Measurements from ENCODE around the gene TUBG1. TPM values are rescaled to one million over a fixed set of nuclear protein-coding genes. Genes with fewer than 3 reads are reported as not detected.

Gene TUBG1
- total RNA-seq (2014; rRNA removed; shearing (Covaris generic); ENCODE audit: low replicate concordance) = 27.4 and 47.6 TPM in 2 replicates

- Histone ChIP-seq H3K4me1 (ENCODE audit: low read length) (peaks cover 31% of the 10 kb centered on the region), H3K79me2 (ENCODE audit: low read length) (peaks cover 58% of the 10 kb centered on the region), H2AFZ (ENCODE audit: low read length) (peak within 1 kb of the TSS; percentile 97), H3K27me3 (ENCODE audit: low read length) (no peaks in the 10 kb centered on the region), H3K9me3 (ENCODE audit: low read length) (no peaks in the 10 kb centered on the region), H3K4me2 (ENCODE audit: low read depth, low read length, poor library complexity, severe bottlenecking) (peak within 1 kb of the TSS; percentile 99), H3K9me2 (replicated peaks; ENCODE audit: insufficient read depth, low read length) (no peaks in the 10 kb centered on the region), H3K9ac (ENCODE audit: low read length) (peak within 1 kb of the TSS; percentile 95), H3K4me3 (ENCODE audit: low read length) (peak within 1 kb of the TSS; percentile 98), H4K20me1 (ENCODE audit: insufficient read depth, low read depth, low read length) (no peaks in the 10 kb centered on the region), H3K36me3 (ENCODE audit: insufficient read depth, low read length) (peaks cover 7% of the 10 kb centered on the region; the same call in 1 of the 2 replicates), H3K27ac (ENCODE audit: low read length) (peak within 1 kb of the TSS; percentile 56)
- peak; percentile 99 for DNase-seq
Measured at GRCh38 chr17:42609182-42609813, at the start of gene TUBG1, which contains the start of gene RETREG3. TSS of gene TUBG1 (plus strand) at chr17:42609683. CDS start at chr17:42609738, 55 bp downstream. TSS of gene RETREG3 (minus strand) at chr17:42609374. CDS start at chr17:42609324, 50 bp downstream.

GRCh38 chr17:42560246-42560645 lies 49.2 kb upstream of the TUBG1 start:
- H3K4me1 ChIP-seq (ENCODE audit: low read length) = peaks cover 30% of the 10 kb centered on the region
- no peak overlapping the region for H3K4me2 ChIP-seq (ENCODE audit: low read depth, low read length, poor library complexity, severe bottlenecking)
- H3K9me3 ChIP-seq (ENCODE audit: low read length) = no peaks in the 10 kb centered on the region
- no peak for DNase-seq
- no peak overlapping the region for H2AFZ ChIP-seq (ENCODE audit: low read length)
- H3K9me2 ChIP-seq (replicated peaks; ENCODE audit: insufficient read depth, low read length) = no peaks in the 10 kb centered on the region
- H3K27ac ChIP-seq (ENCODE audit: low read length) = no peak overlapping the region
- H3K36me3 ChIP-seq (ENCODE audit: insufficient read depth, low read length) = peaks cover 2% of the 10 kb centered on the region; the same call in 1 of the 2 replicates
- no peak overlapping the region for H3K4me3 ChIP-seq (ENCODE audit: low read length)
- H3K27me3 ChIP-seq (ENCODE audit: low read length) = no peaks in the 10 kb centered on the region
- H3K9ac ChIP-seq (ENCODE audit: low read length) = no peak overlapping the region
- peaks cover 33% of the 10 kb centered on the region for H3K79me2 ChIP-seq (ENCODE audit: low read length)
- no peaks in the 10 kb centered on the region for H4K20me1 ChIP-seq (ENCODE audit: insufficient read depth, low read depth, low read length)

- Histone ChIP-seq H3K4me2 (ENCODE audit: low read depth, low read length, poor library complexity, severe bottlenecking) (peak within 1 kb of the TSS; percentile 93), H3K9me2 (replicated peaks; ENCODE audit: insufficient read depth, low read length) (no peaks in the 10 kb centered on the region), H3K4me1 (ENCODE audit: low read length) (peaks cover 27% of the 10 kb centered on the region), H3K9me3 (ENCODE audit: low read length) (no peaks in the 10 kb centered on the region), H3K27me3 (ENCODE audit: low read length) (no peaks in the 10 kb centered on the region), H3K36me3 (ENCODE audit: insufficient read depth, low read length) (peaks cover 15% of the 10 kb centered on the region; the same call in 1 of the 2 replicates), H3K79me2 (ENCODE audit: low read length) (peaks cover 31% of the 10 kb centered on the region), H3K4me3 (ENCODE audit: low read length) (peak within 1 kb of the TSS; percentile 91), H2AFZ (ENCODE audit: low read length) (peak within 1 kb of the TSS; percentile 87), H3K27ac (ENCODE audit: low read length) (peak within 1 kb of the TSS; percentile 69), H3K9ac (ENCODE audit: low read length) (peak within 1 kb of the TSS; percentile 96), H4K20me1 (ENCODE audit: insufficient read depth, low read depth, low read length) (no peaks in the 10 kb centered on the region)
- DNase-seq = peak; percentile 98
Measured at GRCh38 chr17:42561897-42562387, 47.5 kb upstream of the TUBG1 start, which contains the start of gene COASY. TSS of gene COASY (plus strand) at chr17:42562148. CDS start at chr17:42562623, 475 bp downstream.

GRCh38 chr17:42562388-42563142 lies 46.9 kb upstream of the TUBG1 start:
- Histone ChIP-seq H3K36me3 (ENCODE audit: insufficient read depth, low read length) (peaks cover 15% of the 10 kb centered on the region; the same call in 1 of the 2 replicates), H3K27ac (ENCODE audit: low read length) (peak overlapping the region; percentile 69), H3K27me3 (ENCODE audit: low read length) (no peaks in the 10 kb centered on the region), H4K20me1 (ENCODE audit: insufficient read depth, low read depth, low read length) (no peaks in the 10 kb centered on the region), H3K9ac (ENCODE audit: low read length) (peak overlapping the region; percentile 96), H3K79me2 (ENCODE audit: low read length) (peaks cover 37% of the 10 kb centered on the region), H2AFZ (ENCODE audit: low read length) (no peak overlapping the region; the same call in 1 of the 2 replicates), H3K9me3 (ENCODE audit: low read length) (no peaks in the 10 kb centered on the region), H3K4me1 (ENCODE audit: low read length) (peaks cover 28% of the 10 kb centered on the region), H3K4me2 (ENCODE audit: low read depth, low read length, poor library complexity, severe bottlenecking) (peak overlapping the region; percentile 93), H3K4me3 (ENCODE audit: low read length) (peak overlapping the region; percentile 91), H3K9me2 (replicated peaks; ENCODE audit: insufficient read depth, low read length) (no peaks in the 10 kb centered on the region)
- peak; percentile 55 for DNase-seq

- Histone ChIP-seq H3K9me3 (ENCODE audit: low read length) (no peaks in the 10 kb centered on the region), H3K4me2 (ENCODE audit: low read depth, low read length, poor library complexity, severe bottlenecking) (peak overlapping the region; percentile 93), H3K27ac (ENCODE audit: low read length) (peak overlapping the region; percentile 69; the same call in 1 of the 2 replicates), H3K9ac (ENCODE audit: low read length) (peak overlapping the region; percentile 96), H3K4me1 (ENCODE audit: low read length) (peaks cover 33% of the 10 kb centered on the region), H3K27me3 (ENCODE audit: low read length) (no peaks in the 10 kb centered on the region), H3K4me3 (ENCODE audit: low read length) (peak overlapping the region; percentile 91), H4K20me1 (ENCODE audit: insufficient read depth, low read depth, low read length) (no peaks in the 10 kb centered on the region), H3K79me2 (ENCODE audit: low read length) (peaks cover 41% of the 10 kb centered on the region), H3K36me3 (ENCODE audit: insufficient read depth, low read length) (peaks cover 15% of the 10 kb centered on the region; the same call in 1 of the 2 replicates), H2AFZ (ENCODE audit: low read length) (no peak overlapping the region), H3K9me2 (replicated peaks; ENCODE audit: insufficient read depth, low read length) (no peaks in the 10 kb centered on the region)
- DNase-seq = peak; percentile 69
Measured at GRCh38 chr17:42563143-42563509, 46.4 kb upstream of the TUBG1 start.

GRCh38 chr17:42563543-42563942 lies 45.9 kb upstream of the TUBG1 start:
- peaks cover 45% of the 10 kb centered on the region for H3K79me2 ChIP-seq (ENCODE audit: low read length)
- H3K4me1 ChIP-seq (ENCODE audit: low read length) = peaks cover 37% of the 10 kb centered on the region
- no peak overlapping the region for H2AFZ ChIP-seq (ENCODE audit: low read length)
- no peak overlapping the region for H3K27ac ChIP-seq (ENCODE audit: low read length)
- peak overlapping the region; percentile 96 for H3K9ac ChIP-seq (ENCODE audit: low read length)
- no peaks in the 10 kb centered on the region for H3K9me2 ChIP-seq (replicated peaks; ENCODE audit: insufficient read depth, low read length)
- H3K4me2 ChIP-seq (ENCODE audit: low read depth, low read length, poor library complexity, severe bottlenecking) = peak overlapping the region; percentile 93
- peaks cover 15% of the 10 kb centered on the region; the same call in 1 of the 2 replicates for H3K36me3 ChIP-seq (ENCODE audit: insufficient read depth, low read length)
- peak overlapping the region; percentile 91 for H3K4me3 ChIP-seq (ENCODE audit: low read length)
- H3K9me3 ChIP-seq (ENCODE audit: low read length) = no peaks in the 10 kb centered on the region
- DNase-seq = no peak
- no peaks in the 10 kb centered on the region for H3K27me3 ChIP-seq (ENCODE audit: low read length)
- H4K20me1 ChIP-seq (ENCODE audit: insufficient read depth, low read depth, low read length) = no peaks in the 10 kb centered on the region

- H3K4me1 ChIP-seq (ENCODE audit: low read length) = peaks cover 39% of the 10 kb centered on the region
- no peak for DNase-seq
- peak overlapping the region; percentile 91; the same call in 1 of the 2 replicates for H3K4me3 ChIP-seq (ENCODE audit: low read length)
- H3K27me3 ChIP-seq (ENCODE audit: low read length) = no peaks in the 10 kb centered on the region
- peaks cover 15% of the 10 kb centered on the region; the same call in 1 of the 2 replicates for H3K36me3 ChIP-seq (ENCODE audit: insufficient read depth, low read length)
- H3K27ac ChIP-seq (ENCODE audit: low read length) = no peak overlapping the region
- peaks cover 48% of the 10 kb centered on the region for H3K79me2 ChIP-seq (ENCODE audit: low read length)
- H2AFZ ChIP-seq (ENCODE audit: low read length) = no peak overlapping the region
- peak overlapping the region; percentile 96 for H3K9ac ChIP-seq (ENCODE audit: low read length)
- H3K9me2 ChIP-seq (replicated peaks; ENCODE audit: insufficient read depth, low read length) = no peaks in the 10 kb centered on the region
- peak overlapping the region; percentile 93 for H3K4me2 ChIP-seq (ENCODE audit: low read depth, low read length, poor library complexity, severe bottlenecking)
- no peaks in the 10 kb centered on the region for H3K9me3 ChIP-seq (ENCODE audit: low read length)
- no peaks in the 10 kb centered on the region for H4K20me1 ChIP-seq (ENCODE audit: insufficient read depth, low read depth, low read length)
Measured at GRCh38 chr17:42563950-42564349, 45.5 kb upstream of the TUBG1 start.
